H54 (cell line): ENCODE measurements around the gene HMGN4.
"Not testable (repeated sequence)": the region's sequence is repeated elsewhere in the genome, so short reads cannot be mapped to it uniquely, and the experiment has no call there.

ENCODE experiments used
- DNase-seq: peaks from one replicate; pipeline ENCODE4 v3.0.0; 2011; ENCODE audit warnings: low spot score, mixed read lengths; ENCODE audit not compliant: insufficient read length
- FAIRE-seq: peaks from 3 replicates; lab custom pipeline; 2011; peaks lifted over from hg19 to GRCh38; lab: Jason Lieb, UNC
- POLR2A ChIP-seq: IDR thresholded peaks from 2 replicates; pipeline ENCODE4 v1.6.1; 2011; ENCODE audit warnings: low read depth, mild to moderate bottlenecking, low read length

Gene HMGN4

GRCh38 chr6:26516481-26517427 lies 21.4 kb upstream of the HMGN4 start:
- FAIRE-seq (no peak), DNase-seq (no peak)
- no peak for TF ChIP-seq POLR2A

DNA sequence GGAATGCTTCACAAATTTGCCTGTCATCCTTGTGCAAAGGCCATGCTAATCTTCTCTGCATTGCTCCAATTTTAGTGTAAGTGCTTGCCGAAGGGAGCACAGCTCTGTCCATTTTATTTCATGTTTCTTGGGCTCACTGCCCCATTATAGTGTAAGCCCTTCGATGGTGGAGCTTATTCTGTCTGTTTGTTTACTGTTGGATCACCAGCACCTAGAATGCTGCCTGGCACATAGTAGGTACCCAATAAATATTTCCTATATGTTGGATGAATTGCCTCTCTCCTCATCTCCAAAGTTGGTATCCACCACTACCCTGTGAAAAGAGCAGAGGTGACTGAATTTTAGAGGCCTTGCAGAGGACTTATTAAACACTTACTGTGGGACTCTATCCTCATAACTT lies 18.8 kb upstream of the HMGN4 start:
- FAIRE-seq (no peak), DNase-seq (no peak)
- TF ChIP-seq POLR2A = no peak

DNA sequence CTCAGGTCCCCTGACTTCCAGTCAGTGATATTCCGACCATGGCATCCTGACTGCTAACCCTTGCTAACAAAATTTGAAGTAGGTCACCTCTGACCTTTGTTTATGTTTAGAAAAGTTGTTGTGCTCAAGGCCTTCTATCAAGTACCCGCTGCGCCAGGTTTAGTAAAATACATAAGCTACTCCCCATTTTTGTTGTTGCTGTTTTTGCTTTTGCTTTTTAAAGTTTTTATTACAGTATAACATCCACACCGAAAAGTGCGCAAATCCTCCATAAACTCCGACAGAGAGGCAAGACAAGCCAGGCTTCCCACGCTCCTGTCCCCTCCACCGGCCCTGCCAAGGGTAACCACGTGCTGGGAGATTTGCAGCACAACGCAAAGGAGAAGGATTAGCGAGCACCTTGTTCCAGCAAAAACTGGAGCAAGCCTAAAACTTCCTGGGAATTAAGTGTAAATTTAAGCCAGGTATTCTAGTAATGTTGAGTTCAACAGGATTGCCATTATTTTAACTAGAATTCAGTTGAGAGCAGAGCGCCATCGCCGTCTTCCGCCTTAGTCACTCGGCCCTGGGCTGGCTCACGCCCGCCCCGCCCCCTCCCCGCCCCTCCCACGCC lies 17.8 kb upstream of the HMGN4 start:
- FAIRE-seq = no peak
- no peak for TF ChIP-seq POLR2A
- DNase-seq = no peak

GRCh38 chr6:26520850-26521599 lies 17.1 kb upstream of the HMGN4 start:
- peak; percentile 70 for DNase-seq
- peak; percentile 61; the same call in 1 of the 2 replicates for TF ChIP-seq POLR2A
- FAIRE-seq = no peak

DNA sequence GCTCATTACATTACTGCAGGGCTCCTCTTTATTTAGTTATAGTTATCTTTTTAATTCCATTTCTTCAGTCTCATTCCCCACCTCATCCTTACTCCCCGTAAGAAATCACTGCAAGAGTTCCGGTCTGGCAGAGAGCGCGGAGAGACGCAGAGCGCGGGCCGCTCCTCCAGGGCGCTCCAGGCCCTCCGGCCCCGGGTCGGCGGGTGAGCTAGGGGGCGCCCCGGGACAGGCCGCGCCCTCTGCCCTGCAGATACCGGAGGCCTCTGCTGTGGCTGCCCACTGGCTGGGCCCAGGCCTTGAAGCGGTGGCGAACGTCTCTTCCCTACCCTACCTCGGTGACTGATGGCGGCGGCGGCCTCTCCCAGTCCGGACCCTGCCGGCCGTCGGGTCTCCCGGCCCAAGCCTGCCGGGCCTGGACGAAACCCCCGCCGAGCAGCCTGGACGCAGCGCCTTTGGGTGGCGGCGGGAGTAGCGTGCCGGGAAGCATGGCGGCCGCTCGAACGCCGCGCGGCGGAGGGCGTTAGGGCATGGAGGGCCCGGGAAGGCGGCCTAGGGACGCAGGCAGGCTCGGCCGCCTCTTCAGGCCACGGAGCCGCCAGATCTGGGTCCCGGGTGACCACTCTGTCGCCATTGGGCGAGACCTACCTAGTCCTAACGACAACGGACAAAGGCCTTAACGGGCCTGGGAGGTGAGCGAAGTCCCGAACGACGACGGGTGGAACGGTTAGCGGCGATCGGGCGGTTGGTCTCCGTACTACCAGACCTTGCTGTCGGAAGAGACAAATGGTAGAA lies 16.4 kb upstream of the HMGN4 start:
- FAIRE-seq = no peak
- DNase-seq = no peak
- TF ChIP-seq POLR2A = no peak

- DNase-seq, FAIRE-seq: not testable (repeated sequence)
These were observed 15.5 kb upstream of the HMGN4 start for GRCh38 chr6:26522486-26523228.

DNA sequence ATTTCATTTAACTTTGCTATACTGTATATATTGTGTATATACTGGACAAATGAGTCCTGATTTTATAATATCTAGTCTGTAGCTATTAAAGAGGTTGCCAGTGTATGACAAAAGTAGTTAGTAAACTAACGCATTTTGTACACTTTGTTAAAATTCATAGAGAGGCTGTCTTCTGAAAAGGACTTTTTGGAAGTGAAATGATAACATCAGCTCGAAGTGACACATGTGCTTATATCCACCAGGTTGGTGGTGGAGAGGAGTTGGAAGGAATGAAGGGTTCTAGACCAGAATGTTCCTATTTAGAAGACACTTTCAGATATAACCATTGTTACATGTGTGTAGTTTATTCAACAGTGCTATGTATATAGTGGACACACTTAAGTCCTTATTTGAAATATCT lies 13.9 kb upstream of the HMGN4 start:
- not testable (repeated sequence) for FAIRE-seq, DNase-seq

DNA sequence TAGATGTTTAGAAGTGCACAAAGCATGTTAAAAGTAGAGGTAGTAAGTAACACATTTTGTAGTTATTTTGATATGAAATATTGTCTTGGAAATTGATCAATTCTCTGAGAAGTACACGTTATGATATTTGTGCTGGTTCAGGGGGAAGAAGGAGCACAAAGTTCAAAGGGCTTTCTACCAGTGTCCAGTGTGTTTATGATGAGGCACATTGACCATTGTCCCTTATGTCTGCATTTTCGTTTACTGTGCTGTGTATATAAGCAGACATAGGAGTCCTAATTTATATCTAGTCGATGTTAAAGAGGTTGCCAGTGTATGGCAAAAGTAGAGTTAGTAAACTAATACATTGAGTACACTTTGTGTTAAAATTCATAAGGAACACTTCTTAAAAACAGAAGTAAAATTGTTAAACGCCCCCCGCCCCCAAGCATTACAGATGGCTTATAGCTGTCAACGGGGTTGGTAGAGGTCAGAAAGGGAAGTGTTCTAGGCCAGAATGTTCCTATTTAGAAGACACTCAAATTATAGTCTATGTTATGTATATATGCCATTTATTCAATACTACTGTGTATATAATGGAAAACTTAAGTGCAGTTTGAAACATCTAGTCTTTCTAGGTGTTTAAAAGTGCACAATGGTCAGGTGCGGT lies 13.3 kb upstream of the HMGN4 start:
- FAIRE-seq (no peak), DNase-seq (no peak)
- TF ChIP-seq POLR2A = no peak

GRCh38 chr6:26525838-26526237 lies 12.3 kb upstream of the HMGN4 start:
- no peak for FAIRE-seq
- DNase-seq = no peak
- TF ChIP-seq POLR2A = no peak

DNA sequence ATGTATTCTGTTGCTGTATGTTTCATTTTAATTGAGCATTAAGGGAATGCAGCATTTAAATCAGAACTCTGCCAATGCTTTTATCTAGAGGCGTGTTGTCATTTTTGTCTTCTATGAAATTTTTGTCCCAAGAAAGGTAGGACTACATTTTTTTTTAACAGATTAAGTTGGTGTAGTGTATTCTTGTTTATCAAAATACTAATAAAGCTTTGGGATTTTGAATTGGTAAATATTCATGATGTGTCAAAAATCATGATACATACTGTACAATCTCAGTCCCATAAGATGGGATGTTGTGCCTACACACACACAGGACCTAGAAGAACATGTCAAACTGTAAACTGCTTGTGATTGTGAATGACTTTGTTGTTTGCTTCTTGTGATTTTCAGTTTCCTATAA lies 11.2 kb upstream of the HMGN4 start:
- TF ChIP-seq POLR2A = no peak
- no peak for FAIRE-seq
- DNase-seq = no peak

GRCh38 chr6:26530203-26530602 lies 8.0 kb upstream of the HMGN4 start:
- DNase-seq (no peak), FAIRE-seq (no peak)
- TF ChIP-seq POLR2A = no peak

DNA sequence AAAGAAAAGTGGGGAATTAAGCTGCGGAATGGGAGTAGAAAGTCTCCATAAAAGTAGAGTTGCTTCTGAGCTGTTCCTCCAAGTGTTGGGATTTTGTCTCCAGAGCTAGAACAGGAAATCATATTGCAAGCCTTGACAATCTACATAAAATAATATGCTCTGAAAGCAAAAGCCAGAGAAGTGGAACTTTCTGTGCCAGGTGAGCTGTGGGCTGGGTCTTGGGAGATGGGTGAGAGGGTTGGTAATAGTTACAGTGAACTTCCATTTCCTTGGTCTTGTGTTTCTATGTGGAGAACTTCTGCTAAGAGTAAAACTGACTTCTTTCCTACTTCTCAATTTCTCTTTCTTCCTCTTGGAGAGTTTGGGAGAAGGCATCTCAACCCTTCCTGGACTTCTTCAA lies 6.3 kb upstream of the HMGN4 start:
- DNase-seq (no peak), FAIRE-seq (no peak)
- no peak for TF ChIP-seq POLR2A
